SKM-1 treated with dmso at 0.1 percent for 144 hours (cell line): ENCODE measurements around the gene TPCN2.

Experiments used
- DNase-seq: peaks from one replicate; lab custom pipeline; 2025; ENCODE audit not compliant: unreplicated experiment; lab: John Stamatoyannopoulos, UW

The TPCN2 gene

GRCh38 chr11:69160296-69161116 is 111.8 kb downstream of the TPCN2 start:
- no peak for DNase-seq

GRCh38 chr11:69161117-69161407 is 112.3 kb downstream of the TPCN2 start:
- no peak for DNase-seq

- no peak for DNase-seq
Observed at GRCh38 chr11:69162505-69162904, 113.8 kb downstream of the TPCN2 start.

- DNase-seq, result no peak
Observed at GRCh38 chr11:69163842-69164241, 115.1 kb downstream of the TPCN2 start.

GRCh38 chr11:69164824-69165223 is 116.1 kb downstream of the TPCN2 start:
- no peak for DNase-seq

- no peak for DNase-seq
Observed at GRCh38 chr11:69165775-69166174, 117.0 kb downstream of the TPCN2 start.

GRCh38 chr11:69166218-69167115 is 117.7 kb downstream of the TPCN2 start:
- DNase-seq, result peak; percentile 76

- no peak for DNase-seq
Observed at GRCh38 chr11:69167130-69167915, 118.6 kb downstream of the TPCN2 start.

GRCh38 chr11:69167916-69168691 is 119.4 kb downstream of the TPCN2 start:
- DNase-seq, result no peak

- DNase-seq, result no peak
Observed at GRCh38 chr11:69169479-69169878, 120.7 kb downstream of the TPCN2 start.

GRCh38 chr11:69170704-69171103 is 122.0 kb downstream of the TPCN2 start:
- DNase-seq, result no peak

GRCh38 chr11:69171476-69172240 is 122.9 kb downstream of the TPCN2 start:
- no peak for DNase-seq

- DNase-seq, result peak; percentile 11
Observed at GRCh38 chr11:69172674-69173073, 123.9 kb downstream of the TPCN2 start.

GRCh38 chr11:69173331-69173730 is 124.6 kb downstream of the TPCN2 start:
- DNase-seq, result no peak

- DNase-seq, result no peak
Observed at GRCh38 chr11:69173925-69174581, 125.3 kb downstream of the TPCN2 start.

- no peak for DNase-seq
Observed at GRCh38 chr11:69174841-69175240, 126.1 kb downstream of the TPCN2 start.

GRCh38 chr11:69178819-69179482 is 130.2 kb downstream of the TPCN2 start:
- no peak for DNase-seq

GRCh38 chr11:69180226-69180625 is 131.5 kb downstream of the TPCN2 start:
- DNase-seq, result no peak

- no peak for DNase-seq
Observed at GRCh38 chr11:69180726-69181125, 132.0 kb downstream of the TPCN2 start.
